CD4-positive, alpha-beta T cell (primary cell): ENCODE results near the gene JAKMIP2. TPM values are rescaled to one million over a fixed set of nuclear protein-coding genes. Genes with fewer than 3 reads are reported as not detected.
"Not testable (repeated sequence)": the region's sequence is repeated elsewhere in the genome, so short reads cannot be mapped to it uniquely, and the experiment has no call there.

Experiments
- ATAC-seq: fragments of 200-7000 bp; cut with Tn5 transposase; one replicate; pipeline ENCODE4 v1.10.0; 2022; ENCODE audit warnings: mild to moderate bottlenecking; ENCODE audit not compliant: poor library complexity
- CTCF ChIA-PET: fragments of 350-600 bp; sonication (Branson Sonifier 250); formaldehyde crosslinking; loops from one replicate; lab custom pipeline; 2021; ENCODE audit warnings: antibody characterized with exemption, inconsistent platforms; lab: Charles Lee
- POLR2A ChIA-PET: fragments of 350-600 bp; sonication (Branson Sonifier 250); formaldehyde crosslinking; loops from one replicate; lab custom pipeline; 2021; ENCODE audit warnings: antibody characterized with exemption, inconsistent platforms; lab: Charles Lee
- DNase-seq, 14 experiments: peaks; one replicate each; pipeline ENCODE4 v3.0.0-alpha.2; 2013 to 2020; ENCODE audit warnings: mixed read lengths in 2 of 14
- H3K27ac ChIP-seq, 2 donors: one replicate each; pipeline versions ENCODE4 v1.5.1 to v1.7.0; 2013; ENCODE audit warnings: low read length in 2 of 2, low read depth in 1 of 2, mild to moderate bottlenecking in 1 of 2
- H3K27me3 ChIP-seq, 2 experiments: 1 replicate in 1 of 2; 2 replicates in 1 of 2; pipeline versions ENCODE4 v1.6.1 to v1.7.0; 2013; ENCODE audit warnings: low read length in 2 of 2, control low read depth in 1 of 2, mild to moderate bottlenecking in 1 of 2, moderate library complexity in 1 of 2; ENCODE audit not compliant: insufficient read depth in 2 of 2, control insufficient read depth in 1 of 2
- H3K36me3 ChIP-seq: one replicate; pipeline ENCODE4 v1.6.1; 2013; ENCODE audit warnings: low read length, control low read depth; ENCODE audit not compliant: insufficient read depth
- H3K4me1 ChIP-seq: one replicate; pipeline ENCODE4 v1.6.1; 2013; ENCODE audit warnings: low read length, control low read depth; ENCODE audit not compliant: insufficient read depth
- H3K4me3 ChIP-seq: one replicate; pipeline ENCODE4 v1.5.1; 2013; ENCODE audit warnings: mild to moderate bottlenecking, low read length, moderate library complexity
- H3K9me3 ChIP-seq, 2 experiments: 1 replicate in 1 of 2; 2 replicates in 1 of 2; pipeline versions ENCODE4 v1.6.1 to v1.7.0; 2013; ENCODE audit warnings: low read length in 2 of 2, mild to moderate bottlenecking in 2 of 2, control low read depth in 1 of 2, moderate library complexity in 1 of 2; ENCODE audit not compliant: control insufficient read depth in 1 of 2, insufficient read depth in 1 of 2
- H3K27ac Mint-ChIP-seq: one replicate; pipeline ENCODE4 v1.8.0; 2020; ENCODE audit warnings: mixed read lengths
- H3K27me3 Mint-ChIP-seq: one replicate; pipeline ENCODE4 v1.8.0; 2021; ENCODE audit warnings: mixed read lengths
- H3K36me3 Mint-ChIP-seq: one replicate; pipeline ENCODE4 v1.8.0; 2021; ENCODE audit warnings: low read depth, mixed read lengths
- H3K4me1 Mint-ChIP-seq: one replicate; pipeline ENCODE4 v1.8.0; 2021; ENCODE audit warnings: low read depth, mixed read lengths
- H3K4me3 Mint-ChIP-seq: one replicate; pipeline ENCODE4 v1.8.0; 2020; ENCODE audit warnings: mild to moderate bottlenecking, mixed read lengths
- H3K9me3 Mint-ChIP-seq: one replicate; pipeline ENCODE4 v1.8.0; 2020; ENCODE audit warnings: mixed read lengths
- CTCF ChIP-seq: fragments of 200-600 bp; IDR thresholded peaks from one replicate; pipeline ENCODE4 v1.8.0; 2022; ENCODE audit warnings: antibody characterized with exemption, mild to moderate bottlenecking
- intact Hi-C, 2 experiments: fragments of 100-400 bp; cut with DNase I in 1 of 2; cut with micrococcal nuclease in 1 of 2; formaldehyde crosslinking; loops; one replicate each; pipeline versions ENCODE4 v1.15.1 to v1.9.0; 2023 to 2025; cut with DNase I, micrococcal nuclease
- total RNA-seq, 174 experiments: library from RNA in 2 of 174; stranded (reverse) in 2 of 174; gene quantifications; one replicate each; pipeline ENCODE4 v1.2.3 and lab custom pipeline; 2021 to 2026

JAKMIP2 gene
- total RNA-seq, 2 experiments from 2014 or later = 0.74 to 1.3 TPM

GRCh38 chr5:147554261-147554817 lies 228.2 kb downstream of the JAKMIP2 start:
- DNase-seq = no peak
- ChIA-PET POLR2A (no interaction called here), CTCF (no interaction called here)
- no peak overlapping the region for H3K27ac Mint-ChIP-seq
- Histone ChIP-seq H3K4me3 (no peak overlapping the region), H3K36me3 (no peaks in the 10 kb centered on the region), H3K27ac (no peak overlapping the region), H3K4me1 (no peaks in the 10 kb centered on the region), H3K9me3 (peaks cover 0 to 3% of the 10 kb centered on the region in 2 experiments), H3K27me3 (peaks cover 0 to 2% of the 10 kb centered on the region in 2 experiments)
- no peak for TF ChIP-seq CTCF
- H3K9me3 Mint-ChIP-seq = peaks cover 2% of the 10 kb centered on the region
- H3K36me3 Mint-ChIP-seq = no peaks in the 10 kb centered on the region
- H3K4me1 Mint-ChIP-seq = no peaks in the 10 kb centered on the region
- no peaks in the 10 kb centered on the region for H3K27me3 Mint-ChIP-seq
- H3K4me3 Mint-ChIP-seq = no peak overlapping the region
- ATAC-seq = no peak
- intact Hi-C loops = no loop called here

- H3K36me3 ChIP-seq, CTCF ChIA-PET, H3K36me3 Mint-ChIP-seq, H3K4me3 ChIP-seq, H3K27me3 ChIP-seq, DNase-seq, H3K4me1 Mint-ChIP-seq, H3K27ac ChIP-seq, H3K4me1 ChIP-seq, POLR2A ChIA-PET, H3K27ac Mint-ChIP-seq, intact Hi-C loops, ATAC-seq, H3K9me3 Mint-ChIP-seq, H3K9me3 ChIP-seq, H3K27me3 Mint-ChIP-seq, H3K4me3 Mint-ChIP-seq: not testable (repeated sequence)
Measured at GRCh38 chr5:147553817-147554216, 228.7 kb downstream of the JAKMIP2 start.

- intact Hi-C loops = no loop called here
- no peak overlapping the region for H3K27ac ChIP-seq
- Mint-ChIP-seq H3K36me3 (no peaks in the 10 kb centered on the region), H3K4me1 (no peaks in the 10 kb centered on the region), H3K9me3 (peaks cover 2% of the 10 kb centered on the region), H3K4me3 (no peak overlapping the region), H3K27me3 (no peaks in the 10 kb centered on the region), H3K27ac (no peak overlapping the region)
- POLR2A ChIA-PET = no interaction called here
- CTCF ChIA-PET = no interaction called here
- TF ChIP-seq CTCF = no peak
- H3K4me3 ChIP-seq = no peak overlapping the region
- no peaks in the 10 kb centered on the region for H3K4me1 ChIP-seq
- ATAC-seq (no peak), DNase-seq (no peak)
- peaks cover 0 to 3% of the 10 kb centered on the region in 2 experiments for H3K9me3 ChIP-seq
- peaks cover 0 to 2% of the 10 kb centered on the region in 2 experiments for H3K27me3 ChIP-seq
- H3K36me3 ChIP-seq = no peaks in the 10 kb centered on the region
Measured at GRCh38 chr5:147552897-147553296, 229.6 kb downstream of the JAKMIP2 start.

- CTCF ChIA-PET = no interaction called here
- no peak for ATAC-seq
Measured at GRCh38 chr5:147551677-147552076, 230.9 kb downstream of the JAKMIP2 start.

More at GRCh38 chr5:147551677-147552076, 230.9 kb downstream of the JAKMIP2 start:
- no peaks in the 10 kb centered on the region for H3K27me3 Mint-ChIP-seq
- H3K9me3 Mint-ChIP-seq = peaks cover 3% of the 10 kb centered on the region
- no peak for DNase-seq
- no peak for TF ChIP-seq CTCF
- Histone ChIP-seq H3K27me3 (peaks cover 0 to 2% of the 10 kb centered on the region in 2 experiments), H3K4me1 (no peaks in the 10 kb centered on the region), H3K9me3 (peaks cover 0 to 3% of the 10 kb centered on the region in 2 experiments), H3K36me3 (no peaks in the 10 kb centered on the region), H3K4me3 (no peak overlapping the region), H3K27ac (no peak overlapping the region)
- POLR2A ChIA-PET = no interaction called here
- no peak overlapping the region for H3K4me3 Mint-ChIP-seq
- H3K36me3 Mint-ChIP-seq = no peaks in the 10 kb centered on the region
- no peak overlapping the region for H3K27ac Mint-ChIP-seq
- H3K4me1 Mint-ChIP-seq = no peaks in the 10 kb centered on the region
- intact Hi-C loops = no loop called here
